Caco-2 (cell line): ENCODE measurements around the gene GSTK1. TPM values are rescaled to one million over a fixed set of nuclear protein-coding genes. Genes with fewer than 3 reads are reported as not detected.

ENCODE experiments used
- BruUV-seq: library from RNA; stranded (reverse); fragments of 400-500 nt; replicated peaks from 2 replicates; lab custom pipeline; 2021; lab: Mats Ljungman, UMichigan
- CTCF ChIA-PET: fragments of 300-600 bp; sonication (Branson Sonifier 250); formaldehyde crosslinking; loops from one replicate; lab custom pipeline; 2022; ENCODE audit warnings: antibody characterized with exemption; lab: Charles Lee
- POLR2A ChIA-PET: fragments of 300-600 bp; sonication (Branson Sonifier 250); formaldehyde crosslinking; loops from one replicate; lab custom pipeline; 2022; ENCODE audit warnings: antibody characterized with exemption; lab: Charles Lee
- DNase-seq, 2 experiments: peaks; one replicate each; pipeline versions ENCODE4 v3.0.0 to v3.0.0-alpha.2; 2020 to 2022
- H3K27me3 ChIP-seq: replicated peaks from 2 replicates; pipeline ENCODE4 v1.6.0; 2011; ENCODE audit warnings: low read length; ENCODE audit not compliant: control insufficient read depth, insufficient read depth
- H3K36me3 ChIP-seq: 2 replicates; pipeline ENCODE4 v1.5.1; 2011; ENCODE audit warnings: low read length; ENCODE audit not compliant: control insufficient read depth, insufficient read depth
- H3K4me1 ChIP-seq: fragments of 250-450 bp; sonication (Bioruptor Pico); 2 replicates; pipeline ENCODE4 v1.5.1; 2020; ENCODE audit warnings: mild to moderate bottlenecking
- H3K4me3 ChIP-seq: 2 replicates; pipeline ENCODE4 v1.5.1; 2011; ENCODE audit warnings: low read depth, mild to moderate bottlenecking, control low read depth, low read length
- H3K9me3 ChIP-seq: fragments of 250-450 bp; sonication (Bioruptor Pico); 2 replicates; pipeline ENCODE4 v1.5.1; 2020; ENCODE audit warnings: mild to moderate bottlenecking, moderate library complexity
- H3K27ac Mint-ChIP-seq: one replicate; pipeline ENCODE4 v1.8.0; 2022; ENCODE audit warnings: mixed read lengths; ENCODE audit not compliant: unreplicated experiment
- H3K27me3 Mint-ChIP-seq: one replicate; pipeline ENCODE4 v1.8.0; 2022; ENCODE audit warnings: mixed read lengths; ENCODE audit not compliant: insufficient read depth, unreplicated experiment
- H3K36me3 Mint-ChIP-seq: one replicate; pipeline ENCODE4 v1.8.0; 2022; ENCODE audit warnings: mild to moderate bottlenecking, mixed read lengths; ENCODE audit not compliant: insufficient read depth, unreplicated experiment
- H3K4me1 Mint-ChIP-seq: one replicate; pipeline ENCODE4 v1.8.0; 2022; ENCODE audit warnings: low read depth, mixed read lengths; ENCODE audit not compliant: unreplicated experiment
- H3K4me3 Mint-ChIP-seq: one replicate; pipeline ENCODE4 v1.8.0; 2022; ENCODE audit warnings: mild to moderate bottlenecking, moderate library complexity, mixed read lengths; ENCODE audit not compliant: unreplicated experiment
- H3K9me3 Mint-ChIP-seq: one replicate; pipeline ENCODE4 v1.8.0; 2022; ENCODE audit warnings: mixed read lengths; ENCODE audit not compliant: unreplicated experiment
- intact Hi-C: fragments of 100-400 bp; cut with micrococcal nuclease; formaldehyde crosslinking; loops from one replicate; pipeline ENCODE4 v1.10.0; 2022; ENCODE audit not compliant: unreplicated experiment
- total RNA-seq: library from RNA; stranded (reverse); gene quantifications from 2 replicates; pipeline ENCODE4 v1.2.3, GENCODE V29; 2022
- TF ChIP-seq, protein P1 (sequence below), 2 experiments: fragments of 200-600 bp in 1 of 2; IDR thresholded peaks; 1 replicate in 1 of 2; 2 replicates in 1 of 2; pipeline versions ENCODE4 v1.5.1 to v1.8.0; 2011 to 2022; ENCODE audit warnings: antibody characterized with exemption in 1 of 2, control low read depth in 1 of 2, inconsistent platforms in 1 of 2, low read depth in 1 of 2, low read length in 1 of 2, mild to moderate bottlenecking in 1 of 2, moderate library complexity in 1 of 2; ENCODE audit not compliant: insufficient read depth in 1 of 2, severe bottlenecking in 1 of 2, unreplicated experiment in 1 of 2

Gene GSTK1
- total RNA-seq, 1 experiment from 2014 or later = 134 TPM

- Mint-ChIP-seq H3K27me3 (no peaks in the 10 kb centered on the region), H3K27ac (no peak overlapping the region), H3K4me1 (peaks cover 27% of the 10 kb centered on the region), H3K9me3 (no peaks in the 10 kb centered on the region), H3K36me3 (no peaks in the 10 kb centered on the region), H3K4me3 (peak overlapping the region; percentile 44)
- intact Hi-C loops = loop anchor here (1.0 kb wide), 2 partner anchors 20 to 41 kb away; partner anchors contain the start of genes GSTK1 and TMEM139
- BruUV-seq = no TSS peak
- CTCF ChIA-PET = interaction anchor here (0.6 to 2.2 kb wide), 4 partner anchors 11 to 121 kb away, joined by 3 to 7 read pairs (median 3); partner anchors contain the start of gene GSTK1
- no peaks in the 10 kb centered on the region for H3K27me3 ChIP-seq
- TF ChIP-seq, protein P1, sequence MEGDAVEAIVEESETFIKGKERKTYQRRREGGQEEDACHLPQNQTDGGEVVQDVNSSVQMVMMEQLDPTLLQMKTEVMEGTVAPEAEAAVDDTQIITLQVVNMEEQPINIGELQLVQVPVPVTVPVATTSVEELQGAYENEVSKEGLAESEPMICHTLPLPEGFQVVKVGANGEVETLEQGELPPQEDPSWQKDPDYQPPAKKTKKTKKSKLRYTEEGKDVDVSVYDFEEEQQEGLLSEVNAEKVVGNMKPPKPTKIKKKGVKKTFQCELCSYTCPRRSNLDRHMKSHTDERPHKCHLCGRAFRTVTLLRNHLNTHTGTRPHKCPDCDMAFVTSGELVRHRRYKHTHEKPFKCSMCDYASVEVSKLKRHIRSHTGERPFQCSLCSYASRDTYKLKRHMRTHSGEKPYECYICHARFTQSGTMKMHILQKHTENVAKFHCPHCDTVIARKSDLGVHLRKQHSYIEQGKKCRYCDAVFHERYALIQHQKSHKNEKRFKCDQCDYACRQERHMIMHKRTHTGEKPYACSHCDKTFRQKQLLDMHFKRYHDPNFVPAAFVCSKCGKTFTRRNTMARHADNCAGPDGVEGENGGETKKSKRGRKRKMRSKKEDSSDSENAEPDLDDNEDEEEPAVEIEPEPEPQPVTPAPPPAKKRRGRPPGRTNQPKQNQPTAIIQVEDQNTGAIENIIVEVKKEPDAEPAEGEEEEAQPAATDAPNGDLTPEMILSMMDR (IDR thresholded peaks at IDR 0.05; ENCODE audit: insufficient read depth in 1 of 2, low read depth in 1 of 2, low read length in 1 of 2, severe bottlenecking in 1 of 2, unreplicated experiment in 1 of 2) = no peak
- H3K36me3 ChIP-seq = no peaks in the 10 kb centered on the region
- H3K4me1 ChIP-seq = peaks cover 30% of the 10 kb centered on the region
- H3K9me3 ChIP-seq = no peaks in the 10 kb centered on the region
- H3K4me3 ChIP-seq = no peak overlapping the region
- POLR2A ChIA-PET = interaction anchor here (0.6 to 1.7 kb wide), 2 partner anchors 20 to 52 kb away, joined by 5 to 9 read pairs; partner anchors contain the start of gene GSTK1
- DNase-seq = no peak
Observed at GRCh38 chr7:143243614-143244013, 19.6 kb upstream of the GSTK1 start.

DNA sequence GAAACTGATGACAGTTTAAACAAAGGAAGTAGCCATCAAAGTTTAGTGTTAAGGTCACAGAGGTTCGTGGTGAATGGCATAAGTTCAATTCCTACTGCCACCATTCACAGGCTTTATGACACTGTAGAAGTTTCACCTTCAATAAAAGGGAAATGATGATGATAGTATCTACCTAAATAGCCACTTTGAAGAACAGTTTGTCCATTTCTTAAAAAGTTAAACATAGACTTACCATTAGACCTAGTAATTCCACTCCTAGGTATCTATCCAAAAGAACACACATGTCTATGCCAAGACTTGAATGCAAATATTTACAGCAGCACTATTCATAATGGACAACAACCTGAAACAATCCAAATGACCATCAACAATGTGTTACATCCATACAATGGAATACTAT, 18.9 kb upstream of the GSTK1 start:
- DNase-seq = no peak
- Histone ChIP-seq H3K27me3 (no peaks in the 10 kb centered on the region), H3K36me3 (no peaks in the 10 kb centered on the region), H3K9me3 (no peaks in the 10 kb centered on the region), H3K4me3 (no peak overlapping the region), H3K4me1 (peaks cover 35% of the 10 kb centered on the region)
- H3K36me3 Mint-ChIP-seq = no peaks in the 10 kb centered on the region
- peaks cover 1% of the 10 kb centered on the region for H3K9me3 Mint-ChIP-seq
- ChIA-PET CTCF (interaction anchor here (2.2 kb wide), 1 partner anchor 19 kb away, joined by 7 read pairs; the partner anchor contains the start of gene GSTK1), POLR2A (interaction anchor here (1.7 kb wide), 1 partner anchor 19 kb away, joined by 9 read pairs; the partner anchor contains the start of gene GSTK1)
- no peak overlapping the region for H3K27ac Mint-ChIP-seq
- TF ChIP-seq, protein P1 (IDR thresholded peaks at IDR 0.05; ENCODE audit: insufficient read depth in 1 of 2, low read depth in 1 of 2, low read length in 1 of 2, severe bottlenecking in 1 of 2, unreplicated experiment in 1 of 2) = no peak
- intact Hi-C loops = no loop called here
- BruUV-seq = no TSS peak
- H3K4me3 Mint-ChIP-seq = no peak overlapping the region
- H3K27me3 Mint-ChIP-seq = no peaks in the 10 kb centered on the region
- peaks cover 34% of the 10 kb centered on the region for H3K4me1 Mint-ChIP-seq

DNA sequence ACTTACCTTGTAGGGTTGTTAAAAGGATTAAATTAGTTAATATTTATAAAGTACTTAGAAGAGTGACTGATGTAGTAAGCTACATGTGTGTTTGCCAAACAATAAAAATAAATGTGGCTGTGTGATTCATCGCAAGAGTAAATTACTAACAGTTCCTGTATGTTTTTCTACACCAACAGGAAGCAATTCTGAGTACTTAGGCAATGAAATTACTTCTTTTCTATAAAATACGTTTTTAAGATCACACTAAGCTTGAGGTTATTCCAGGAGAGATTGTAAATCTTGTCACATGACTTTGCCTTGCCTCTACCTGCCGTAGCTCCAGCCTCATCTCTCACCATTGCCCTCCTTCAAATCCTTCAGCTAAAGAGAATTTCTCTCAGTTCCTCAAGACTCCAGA, 18.1 kb upstream of the GSTK1 start:
- Mint-ChIP-seq H3K9me3 (peaks cover 9% of the 10 kb centered on the region), H3K36me3 (no peaks in the 10 kb centered on the region), H3K4me3 (no peak overlapping the region), H3K4me1 (peaks cover 41% of the 10 kb centered on the region), H3K27me3 (no peaks in the 10 kb centered on the region), H3K27ac (no peak overlapping the region)
- intact Hi-C loops = no loop called here
- no peaks in the 10 kb centered on the region for H3K27me3 ChIP-seq
- H3K36me3 ChIP-seq = no peaks in the 10 kb centered on the region
- BruUV-seq = no TSS peak
- ChIA-PET POLR2A (no interaction called here), CTCF (no interaction called here)
- TF ChIP-seq, protein P1 (IDR thresholded peaks at IDR 0.05; ENCODE audit: insufficient read depth in 1 of 2, low read depth in 1 of 2, low read length in 1 of 2, severe bottlenecking in 1 of 2, unreplicated experiment in 1 of 2) = no peak
- H3K4me1 ChIP-seq = peaks cover 40% of the 10 kb centered on the region
- DNase-seq = no peak
- no peaks in the 10 kb centered on the region for H3K9me3 ChIP-seq
- H3K4me3 ChIP-seq = no peak overlapping the region
